AG04450 (cell line): Measurements from ENCODE around the gene GET3. TPM values are rescaled to one million over a fixed set of nuclear protein-coding genes. Genes with fewer than 3 reads are reported as not detected.
"Not testable (repeated sequence)": the region's sequence is repeated elsewhere in the genome, so short reads cannot be mapped to it uniquely, and the experiment has no call there.

Experiments
- CTCF ChIA-PET: fragments of 300-600, 350-600 bp; formaldehyde crosslinking; extraction: SDS; loops from one replicate; lab custom pipeline; 2022; ENCODE audit warnings: antibody characterized with exemption, inconsistent platforms; lab: Charles Lee
- POLR2A ChIA-PET: fragments of 350-600 bp; formaldehyde crosslinking; extraction: SDS; loops from one replicate; lab custom pipeline; 2021; ENCODE audit warnings: antibody characterized with exemption, inconsistent platforms; lab: Yijun Ruan, JAX
- DNase-seq: peaks from one replicate; pipeline ENCODE4 v3.0.0-alpha.2; 2011; ENCODE audit warnings: low read depth, low spot score
- H3K27ac ChIP-seq: one replicate; pipeline ENCODE4 v1.5.1; 2012; ENCODE audit warnings: low read depth, low read length, control low read depth
- H3K27me3 ChIP-seq: one replicate; pipeline ENCODE4 v1.6.0; 2012; ENCODE audit warnings: low read length; ENCODE audit not compliant: control insufficient read depth, insufficient read depth
- H3K4me3 ChIP-seq: 2 replicates; pipeline ENCODE4 v1.5.1; 2011; ENCODE audit warnings: mild to moderate bottlenecking, low read depth, low read length, control low read depth
- H3K9me3 ChIP-seq: 2 replicates; pipeline ENCODE4 v1.5.1; 2012; ENCODE audit warnings: low read length; ENCODE audit not compliant: control insufficient read depth, insufficient read depth
- CTCF ChIP-seq: IDR thresholded peaks from 2 replicates; pipeline ENCODE4 v1.5.1; 2011; ENCODE audit warnings: low read depth, low read length, control low read depth, inconsistent platforms
- polyA plus RNA-seq: library from polyadenylated mRNA; depleted of rRNA; stranded (reverse); fragments of >200 nt; gene quantifications from 2 replicates; pipeline ENCODE4 v1.2.3, GENCODE V29; 2011

The GET3 gene
- polyA plus RNA-seq, 1 experiment, result 114 TPM

GRCh38 chr19:12794196-12794941 is 57.1 kb downstream of the GET3 start:
- Histone ChIP-seq H3K27me3 (no peaks in the 10 kb centered on the region), H3K27ac (peak overlapping the region; percentile 90), H3K4me3 (peak overlapping the region; percentile 99), H3K9me3 (peaks cover 10% of the 10 kb centered on the region; the same call in 1 of the 2 replicates)
- no peak for TF ChIP-seq CTCF
- no peak for DNase-seq
- ChIA-PET POLR2A (interaction anchor here (0.6 to 4.5 kb wide), 4 partner anchors 12 to 71 kb away, joined by 3 to 157 read pairs (median 16); partner anchors contain the start of genes RNASEH2A and TNPO2), CTCF (interaction anchor here (0.6 to 12.2 kb wide), 6 partner anchors 19 to 806 kb away, joined by 6 to 410 read pairs (median 13); partner anchors contain the start of gene HOOK2)

- DNase-seq, result no peak
- no peak for TF ChIP-seq CTCF
- Histone ChIP-seq H3K9me3 (peaks cover 10% of the 10 kb centered on the region; the same call in 1 of the 2 replicates), H3K27me3 (no peaks in the 10 kb centered on the region), H3K4me3 (no peak overlapping the region), H3K27ac (no peak overlapping the region)
- CTCF ChIA-PET, result interaction anchor here (0.6 to 12.2 kb wide), 6 partner anchors 19 to 806 kb away, joined by 6 to 410 read pairs (median 32); partner anchors contain the start of gene HOOK2
- POLR2A ChIA-PET, result interaction anchor here (0.6 to 4.1 kb wide), 6 partner anchors 11 to 72 kb away, joined by 3 to 25 read pairs (median 9); partner anchors contain the start of genes RNASEH2A and TNPO2
Measured at GRCh38 chr19:12794971-12795381, 57.7 kb downstream of the GET3 start.

GRCh38 chr19:12796146-12797071 is 59.1 kb downstream of the GET3 start:
- POLR2A ChIA-PET, result interaction anchor here (1.4 to 2.4 kb wide), 4 partner anchors 10 to 36 kb away, joined by 4 to 16 read pairs (median 9); partner anchors contain the start of gene RNASEH2A
- TF ChIP-seq CTCF, result peak; percentile 96
- Histone ChIP-seq H3K4me3 (no peak overlapping the region), H3K27ac (peak overlapping the region; percentile 39), H3K9me3 (peaks cover 10% of the 10 kb centered on the region; the same call in 1 of the 2 replicates), H3K27me3 (no peaks in the 10 kb centered on the region)
- CTCF ChIA-PET, result interaction anchor here (0.6 to 12.2 kb wide), 23 partner anchors 8 to 232 kb away, joined by 3 to 410 read pairs (median 3); partner anchors contain the start of genes HOOK2 and RNASEH2A
- DNase-seq, result no peak

GRCh38 chr19:12797141-12797587 is 59.9 kb downstream of the GET3 start:
- TF ChIP-seq CTCF, result no peak
- H3K4me3 ChIP-seq, result no peak overlapping the region
- DNase-seq, result no peak
- CTCF ChIA-PET, result interaction anchor here (0.6 to 12.2 kb wide), 11 partner anchors 9 to 1244 kb away, joined by 3 to 410 read pairs (median 11); partner anchors contain the start of genes HOOK2 and RNASEH2A
- peaks cover 7% of the 10 kb centered on the region; the same call in 1 of the 2 replicates for H3K9me3 ChIP-seq
- POLR2A ChIA-PET, result interaction anchor here (2.4 kb wide), 1 partner anchor 19 kb away, joined by 16 read pairs; no protein-coding TSS in a partner anchor
- H3K27ac ChIP-seq, result no peak overlapping the region
- no peaks in the 10 kb centered on the region for H3K27me3 ChIP-seq

- CTCF ChIA-PET, result interaction anchor here (0.6 to 12.2 kb wide), 10 partner anchors 8 to 1243 kb away, joined by 3 to 410 read pairs (median 12); partner anchors contain the start of genes GCDH, HOOK2 and RNASEH2A
- DNase-seq, H3K9me3 ChIP-seq, POLR2A ChIA-PET, H3K27ac ChIP-seq, H3K27me3 ChIP-seq, H3K4me3 ChIP-seq: not testable (repeated sequence)
Measured at GRCh38 chr19:12797607-12798006, 60.3 kb downstream of the GET3 start.
